ENCODE results near the gene OR4N2. TPM values are rescaled to one million over a fixed set of nuclear protein-coding genes. Genes with fewer than 3 reads are reported as not detected.
"Not testable (repeated sequence)": the region's sequence is repeated elsewhere in the genome, so short reads cannot be mapped to it uniquely, and the experiment has no call there.

OR4N2 gene
- total RNA-seq, 1 experiment from 2014 or later = not detected

- POLR2A ChIA-PET (ENCODE audit: unreplicated experiment) = no interaction called here
- Histone ChIP-seq H3K79me2 (ENCODE audit: low read length) (no peaks in the 10 kb centered on the region), H3K4me1 (ENCODE audit: insufficient read depth, low read length) (no peaks in the 10 kb centered on the region), H3K9me3 (ENCODE audit: low read length) (peaks cover 24% of the 10 kb centered on the region), H3K36me3 (ENCODE audit: low read depth, low read length) (no peaks in the 10 kb centered on the region), H3K27ac (ENCODE audit: low read length) (no peak overlapping the region), H3K27me3 (ENCODE audit: low read length) (no peaks in the 10 kb centered on the region), H4K20me1 (ENCODE audit: low read length) (no peaks in the 10 kb centered on the region), H3K9me2 (replicated peaks; ENCODE audit: low read length) (no peaks in the 10 kb centered on the region), H3K4me2 (ENCODE audit: low read length) (no peak overlapping the region), H3K4me3 (ENCODE audit: low read length) (no peak overlapping the region), H2AFZ (ENCODE audit: low read length) (no peak overlapping the region), H3K9ac (ENCODE audit: low read length) (no peak overlapping the region), H3F3A (ENCODE audit: low read length, unreplicated experiment) (no peaks in the 10 kb centered on the region)
- BruUV-seq (replicated peaks) = no TSS peak
- CTCF ChIA-PET = no interaction called here
- no peak for ATAC-seq
- intact Hi-C loops (cut with micrococcal nuclease) = no loop called here
- TF ChIP-seq EZH2phosphoT487 (IDR thresholded peaks at IDR 0.05; ENCODE audit: borderline replicate concordance, low read length) (no peak), EZH2 (IDR thresholded peaks at IDR 0.05; ENCODE audit: low read length, unreplicated experiment) (no peak)
- TF ChIP-seq, protein P1, sequence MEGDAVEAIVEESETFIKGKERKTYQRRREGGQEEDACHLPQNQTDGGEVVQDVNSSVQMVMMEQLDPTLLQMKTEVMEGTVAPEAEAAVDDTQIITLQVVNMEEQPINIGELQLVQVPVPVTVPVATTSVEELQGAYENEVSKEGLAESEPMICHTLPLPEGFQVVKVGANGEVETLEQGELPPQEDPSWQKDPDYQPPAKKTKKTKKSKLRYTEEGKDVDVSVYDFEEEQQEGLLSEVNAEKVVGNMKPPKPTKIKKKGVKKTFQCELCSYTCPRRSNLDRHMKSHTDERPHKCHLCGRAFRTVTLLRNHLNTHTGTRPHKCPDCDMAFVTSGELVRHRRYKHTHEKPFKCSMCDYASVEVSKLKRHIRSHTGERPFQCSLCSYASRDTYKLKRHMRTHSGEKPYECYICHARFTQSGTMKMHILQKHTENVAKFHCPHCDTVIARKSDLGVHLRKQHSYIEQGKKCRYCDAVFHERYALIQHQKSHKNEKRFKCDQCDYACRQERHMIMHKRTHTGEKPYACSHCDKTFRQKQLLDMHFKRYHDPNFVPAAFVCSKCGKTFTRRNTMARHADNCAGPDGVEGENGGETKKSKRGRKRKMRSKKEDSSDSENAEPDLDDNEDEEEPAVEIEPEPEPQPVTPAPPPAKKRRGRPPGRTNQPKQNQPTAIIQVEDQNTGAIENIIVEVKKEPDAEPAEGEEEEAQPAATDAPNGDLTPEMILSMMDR (conservative IDR thresholded peaks at IDR 0.05; ENCODE audit: low read depth, low read length) = no peak
- no peak for DNase-seq
Measured at GRCh38 chr14:19801118-19801464, 2.5 kb upstream of the OR4N2 start.

- intact Hi-C loops (cut with micrococcal nuclease); CTCF ChIA-PET; H3K27me3 ChIP-seq (ENCODE audit: low read length); BruUV-seq (replicated peaks); H3K9me2 ChIP-seq (replicated peaks; ENCODE audit: low read length); H3K4me2 ChIP-seq (ENCODE audit: low read length); H3K9me3 ChIP-seq (ENCODE audit: low read length); H3K36me3 ChIP-seq (ENCODE audit: low read depth, low read length); H4K20me1 ChIP-seq (ENCODE audit: low read length); H3K9ac ChIP-seq (ENCODE audit: low read length); POLR2A ChIA-PET (ENCODE audit: unreplicated experiment); H3F3A ChIP-seq (ENCODE audit: low read length, unreplicated experiment); H3K4me1 ChIP-seq (ENCODE audit: insufficient read depth, low read length); DNase-seq; H3K79me2 ChIP-seq (ENCODE audit: low read length); H2AFZ ChIP-seq (ENCODE audit: low read length); H3K4me3 ChIP-seq (ENCODE audit: low read length); ATAC-seq; H3K27ac ChIP-seq (ENCODE audit: low read length): not testable (repeated sequence)
Measured at GRCh38 chr14:19813171-19813920, 9.8 kb downstream of the OR4N2 start.

DNA sequence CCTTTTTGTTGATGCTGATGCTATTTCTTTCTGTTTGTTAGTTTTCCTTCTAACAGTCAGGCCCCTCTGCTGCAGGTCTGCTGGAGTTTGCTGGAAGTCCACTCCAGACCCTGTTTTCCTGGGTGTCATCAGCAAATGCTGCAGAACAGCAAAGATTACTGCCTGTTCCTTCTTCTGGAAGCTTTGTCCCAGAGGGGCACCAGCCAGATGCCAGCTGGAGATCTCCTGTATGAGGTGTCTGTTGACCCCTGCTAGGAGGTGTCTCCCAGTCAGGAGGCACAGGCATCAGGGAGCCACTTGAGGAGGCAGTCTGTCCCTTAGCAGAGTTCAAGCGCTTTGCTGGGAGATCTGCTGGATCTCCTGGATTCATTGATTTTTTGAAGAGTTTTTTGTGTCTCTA lies 16.3 kb downstream of the OR4N2 start:
- H3K4me1 ChIP-seq (ENCODE audit: insufficient read depth, low read length); H3K79me2 ChIP-seq (ENCODE audit: low read length); POLR2A ChIA-PET (ENCODE audit: unreplicated experiment); intact Hi-C loops (cut with micrococcal nuclease); ATAC-seq; H3F3A ChIP-seq (ENCODE audit: low read length, unreplicated experiment); H3K27me3 ChIP-seq (ENCODE audit: low read length); H4K20me1 ChIP-seq (ENCODE audit: low read length); H3K27ac ChIP-seq (ENCODE audit: low read length); H3K9ac ChIP-seq (ENCODE audit: low read length); CTCF ChIA-PET; H3K4me3 ChIP-seq (ENCODE audit: low read length); H3K9me3 ChIP-seq (ENCODE audit: low read length); H3K4me2 ChIP-seq (ENCODE audit: low read length); H2AFZ ChIP-seq (ENCODE audit: low read length); H3K9me2 ChIP-seq (replicated peaks; ENCODE audit: low read length); H3K36me3 ChIP-seq (ENCODE audit: low read depth, low read length); DNase-seq; BruUV-seq (replicated peaks): not testable (repeated sequence)

DNA sequence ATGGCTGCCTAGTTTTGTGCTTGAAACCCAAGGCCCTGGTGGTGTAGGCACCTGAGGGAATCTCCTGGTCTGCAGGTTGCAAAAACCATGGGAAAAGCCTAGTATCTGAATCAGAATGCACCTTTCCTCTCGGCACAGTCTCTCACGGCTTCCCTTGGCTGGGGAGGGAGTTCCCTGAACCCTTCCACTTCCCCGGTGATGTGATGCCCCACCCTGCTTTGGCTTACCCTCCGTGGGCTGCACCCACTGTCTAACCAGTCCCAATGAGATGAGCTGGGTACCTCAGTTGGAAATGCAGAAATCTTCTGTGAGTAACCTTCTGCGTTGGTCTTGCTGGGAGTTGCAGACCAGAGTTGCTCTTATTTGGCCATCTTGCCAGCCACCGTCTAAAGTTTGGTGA lies 17.4 kb downstream of the OR4N2 start:
- H3K4me1 ChIP-seq (ENCODE audit: insufficient read depth, low read length); intact Hi-C loops (cut with micrococcal nuclease); ATAC-seq; BruUV-seq (replicated peaks); H3K79me2 ChIP-seq (ENCODE audit: low read length); H3K9ac ChIP-seq (ENCODE audit: low read length); H3K36me3 ChIP-seq (ENCODE audit: low read depth, low read length); CTCF ChIA-PET; H4K20me1 ChIP-seq (ENCODE audit: low read length); H3K27ac ChIP-seq (ENCODE audit: low read length); H3K27me3 ChIP-seq (ENCODE audit: low read length); H3F3A ChIP-seq (ENCODE audit: low read length, unreplicated experiment); H3K9me2 ChIP-seq (replicated peaks; ENCODE audit: low read length); H2AFZ ChIP-seq (ENCODE audit: low read length); H3K4me2 ChIP-seq (ENCODE audit: low read length); H3K4me3 ChIP-seq (ENCODE audit: low read length); DNase-seq; POLR2A ChIA-PET (ENCODE audit: unreplicated experiment); H3K9me3 ChIP-seq (ENCODE audit: low read length): not testable (repeated sequence)

All from PC-3 (cell line).